NT2/D1 (cell line): ENCODE results near the gene FAM107B.

Experiments used
- DNase-seq: peaks from one replicate; pipeline ENCODE4 v3.0.0-alpha.2; 2011; ENCODE audit warnings: low read depth, low spot score
- H3K27me3 ChIP-seq: 2 replicates; pipeline ENCODE4 v1.6.0; 2011; ENCODE audit warnings: mild to moderate bottlenecking; ENCODE audit not compliant: insufficient read length, insufficient read depth
- H3K36me3 ChIP-seq: 2 replicates; pipeline ENCODE4 v1.6.1; 2011; ENCODE audit warnings: mild to moderate bottlenecking, low read length, mixed read lengths; ENCODE audit not compliant: insufficient read depth, insufficient read length
- H3K4me1 ChIP-seq: 2 replicates; pipeline ENCODE4 v1.5.1; 2011; ENCODE audit not compliant: insufficient read depth, insufficient read length
- H3K4me3 ChIP-seq: 2 replicates; pipeline ENCODE4 v1.5.1; 2011; ENCODE audit warnings: low read depth; ENCODE audit not compliant: insufficient read length
- H3K9ac ChIP-seq: 2 replicates; pipeline ENCODE4 v1.6.0; 2011; ENCODE audit warnings: low read depth; ENCODE audit not compliant: insufficient read length
- H3K9me3 ChIP-seq: 2 replicates; pipeline ENCODE4 v1.5.1; 2011; ENCODE audit warnings: mild to moderate bottlenecking, low read length; ENCODE audit not compliant: insufficient read depth
- SUZ12 ChIP-seq: IDR thresholded peaks from 2 replicates; pipeline ENCODE4 v1.6.1; 2011; ENCODE audit not compliant: insufficient read length, insufficient read depth; ENCODE audit errors: extremely low read depth
- YY1 ChIP-seq: IDR thresholded peaks from 2 replicates; pipeline ENCODE4 v1.6.1; 2011; ENCODE audit not compliant: insufficient read length, insufficient read depth
- ZNF274 ChIP-seq: IDR thresholded peaks from 2 replicates; pipeline ENCODE4 v1.6.1; 2011; ENCODE audit warnings: mild to moderate bottlenecking, low read depth, low read length

FAM107B gene

GRCh38 chr10:14535457-14536130 is 239.1 kb downstream of the FAM107B start:
- Histone ChIP-seq H3K27me3 (no peaks in the 10 kb centered on the region), H3K9ac (no peak overlapping the region), H3K4me1 (no peaks in the 10 kb centered on the region), H3K9me3 (no peaks in the 10 kb centered on the region), H3K4me3 (no peak overlapping the region), H3K36me3 (peaks cover 3% of the 10 kb centered on the region)
- no peak for DNase-seq
- TF ChIP-seq ZNF274 (no peak), YY1 (no peak), SUZ12 (no peak)

DNA sequence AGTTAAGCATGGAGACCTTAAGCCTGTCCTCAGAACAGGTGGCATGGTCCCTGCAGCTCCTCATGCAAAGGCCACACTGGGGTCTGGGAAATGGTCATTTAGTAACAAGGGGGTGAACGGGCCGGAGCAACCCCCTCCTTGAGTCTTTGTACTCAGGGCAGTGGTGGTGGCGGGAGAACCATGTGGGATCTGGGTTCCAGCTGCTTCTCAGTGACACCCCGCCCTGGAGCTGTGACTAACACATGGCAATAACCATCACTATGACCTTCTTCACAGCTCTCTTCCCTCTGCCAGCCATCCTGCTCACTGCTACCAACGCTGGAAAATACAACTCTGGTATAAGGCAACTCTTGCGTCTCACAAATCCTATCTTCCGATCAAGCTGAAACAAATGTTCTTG is 240.5 kb downstream of the FAM107B start:
- Histone ChIP-seq H3K4me3 (no peak overlapping the region), H3K9me3 (no peaks in the 10 kb centered on the region), H3K36me3 (peaks cover 7% of the 10 kb centered on the region), H3K9ac (no peak overlapping the region), H3K27me3 (no peaks in the 10 kb centered on the region), H3K4me1 (no peaks in the 10 kb centered on the region)
- no peak for DNase-seq
- TF ChIP-seq YY1, result no peak
- no peak for TF ChIP-seq SUZ12
- TF ChIP-seq ZNF274, result no peak

DNA sequence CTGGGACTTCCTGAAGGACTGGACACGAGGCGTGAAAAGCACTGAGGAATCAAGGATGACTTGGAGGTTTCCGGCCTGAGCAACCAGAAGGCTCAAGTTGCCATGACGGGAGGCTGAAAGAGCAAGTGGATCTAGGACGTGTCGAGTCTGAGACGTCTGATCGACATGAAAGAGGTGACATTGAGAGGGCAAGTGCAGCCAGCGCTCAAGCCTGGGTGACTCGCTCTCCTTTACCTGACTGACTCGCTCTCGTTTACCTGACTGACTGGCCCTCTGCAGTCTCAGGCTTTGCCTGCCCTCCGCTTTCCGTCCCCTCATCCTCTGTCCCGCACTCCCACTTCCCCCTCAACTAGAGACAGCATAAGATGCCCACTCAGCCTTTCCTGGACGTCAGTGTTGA is 241.4 kb downstream of the FAM107B start:
- no peak overlapping the region for H3K9ac ChIP-seq
- TF ChIP-seq ZNF274 (no peak), YY1 (no peak), SUZ12 (no peak)
- H3K9me3 ChIP-seq, result no peaks in the 10 kb centered on the region
- DNase-seq, result no peak
- H3K4me3 ChIP-seq, result no peak overlapping the region
- no peaks in the 10 kb centered on the region for H3K4me1 ChIP-seq
- peaks cover 7% of the 10 kb centered on the region for H3K36me3 ChIP-seq
- H3K27me3 ChIP-seq, result no peaks in the 10 kb centered on the region

- Histone ChIP-seq H3K36me3 (peaks cover 7% of the 10 kb centered on the region), H3K4me1 (no peaks in the 10 kb centered on the region), H3K9me3 (no peaks in the 10 kb centered on the region), H3K9ac (no peak overlapping the region), H3K4me3 (no peak overlapping the region), H3K27me3 (no peaks in the 10 kb centered on the region)
- TF ChIP-seq ZNF274, result no peak
- DNase-seq, result no peak
Measured at GRCh38 chr10:14532473-14533251, 242.0 kb downstream of the FAM107B start.

DNA sequence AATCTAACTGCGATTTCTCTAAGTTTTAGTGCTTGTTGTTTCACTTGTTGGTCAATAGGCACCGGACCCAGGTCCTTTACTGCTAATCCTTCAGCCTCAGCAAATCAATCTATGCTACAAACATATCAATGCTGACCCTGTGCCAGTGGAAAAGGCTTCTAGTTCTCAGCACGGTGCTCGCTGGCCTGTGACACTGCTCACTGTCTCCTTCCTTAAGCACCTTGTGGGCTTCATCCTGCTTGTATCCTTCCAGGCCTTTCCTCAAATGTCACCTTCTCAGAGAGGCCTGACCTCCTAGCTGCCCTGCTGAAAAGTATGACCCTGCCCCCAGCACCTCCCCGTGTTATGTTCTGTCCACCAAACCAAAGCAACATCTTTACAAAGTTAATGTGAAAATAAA is 242.7 kb downstream of the FAM107B start:
- Histone ChIP-seq H3K9me3 (no peaks in the 10 kb centered on the region), H3K36me3 (peaks cover 7% of the 10 kb centered on the region), H3K9ac (no peak overlapping the region)

GRCh38 chr10:14530465-14530864 is 244.2 kb downstream of the FAM107B start:
- H3K36me3 ChIP-seq, result peaks cover 7% of the 10 kb centered on the region
- TF ChIP-seq ZNF274, result no peak
- TF ChIP-seq YY1, result no peak
- TF ChIP-seq SUZ12, result no peak
- H3K9ac ChIP-seq, result no peak overlapping the region
- no peaks in the 10 kb centered on the region for H3K9me3 ChIP-seq
- H3K27me3 ChIP-seq, result no peaks in the 10 kb centered on the region
- no peak overlapping the region for H3K4me3 ChIP-seq
- no peak for DNase-seq
- H3K4me1 ChIP-seq, result no peaks in the 10 kb centered on the region

More for the DNA sequence above, 242.7 kb downstream of the FAM107B start:
- Histone ChIP-seq H3K27me3 (no peaks in the 10 kb centered on the region), H3K4me1 (no peaks in the 10 kb centered on the region), H3K4me3 (no peak overlapping the region)
- TF ChIP-seq SUZ12, result no peak
- TF ChIP-seq ZNF274, result no peak
- TF ChIP-seq YY1, result no peak
- no peak for DNase-seq

DNA sequence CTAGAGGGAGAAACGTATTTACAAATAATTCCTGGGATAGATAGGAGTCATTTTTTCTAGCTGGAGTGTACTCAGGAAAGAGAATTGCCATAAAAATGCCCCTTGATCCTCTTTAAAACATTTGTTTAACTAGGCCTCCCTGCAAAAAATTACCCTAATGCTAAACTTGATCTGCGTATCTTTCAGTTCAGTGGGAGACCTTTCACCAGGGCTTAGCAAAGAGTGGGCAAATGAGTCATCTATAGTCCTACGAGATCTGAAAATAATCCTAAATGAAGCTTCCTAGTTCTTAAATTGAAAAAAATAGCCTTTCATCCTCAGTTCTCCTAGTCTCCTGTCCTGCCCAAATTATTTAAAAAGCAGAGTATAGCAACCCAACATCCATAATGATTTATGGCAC is 245.3 kb downstream of the FAM107B start:
- Histone ChIP-seq H3K27me3 (no peaks in the 10 kb centered on the region), H3K9me3 (no peaks in the 10 kb centered on the region), H3K9ac (no peak overlapping the region), H3K4me1 (no peaks in the 10 kb centered on the region), H3K36me3 (peaks cover 6% of the 10 kb centered on the region), H3K4me3 (no peak overlapping the region)
- TF ChIP-seq ZNF274 (no peak), SUZ12 (no peak), YY1 (no peak)
- DNase-seq, result no peak
